ENCODE measurements around the gene MDFIC. TPM values are rescaled to one million over a fixed set of nuclear protein-coding genes. Genes with fewer than 3 reads are reported as not detected.

MDFIC gene
- total RNA-seq, 1 donor from 2014 or later, result 104 TPM

- DNase-seq (ENCODE audit: low read depth in 2 of 2), result no peak
These were observed 112.6 kb downstream of the MDFIC start for GRCh38 chr7:115034515-115034914.

- no peak for DNase-seq (ENCODE audit: low read depth in 2 of 2)
These were observed 115.4 kb downstream of the MDFIC start for GRCh38 chr7:115037128-115037802.

DNA sequence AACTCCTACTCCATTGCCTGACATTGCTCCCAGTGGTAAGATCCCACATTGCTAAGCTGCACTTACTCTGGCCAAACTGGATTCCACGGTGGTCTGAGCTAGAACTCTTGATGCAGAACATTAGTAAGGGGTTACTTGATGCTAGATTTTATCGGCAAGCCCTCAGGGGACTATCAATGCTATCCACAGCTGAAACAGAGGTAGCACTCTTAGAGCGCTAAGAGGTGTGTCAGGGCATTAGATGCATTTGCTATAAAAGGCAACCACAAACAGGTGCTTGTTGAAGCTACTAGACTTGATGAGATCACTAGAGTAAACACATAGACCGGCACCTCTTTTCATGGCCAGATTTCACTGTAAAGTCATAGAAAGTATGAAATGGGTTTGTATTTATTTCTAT is 116.3 kb downstream of the MDFIC start:
- DNase-seq (ENCODE audit: low read depth in 2 of 2), result no peak

- no peak for DNase-seq (ENCODE audit: low read depth in 2 of 2)
These were observed 118.2 kb downstream of the MDFIC start for GRCh38 chr7:115040057-115040456.

DNA sequence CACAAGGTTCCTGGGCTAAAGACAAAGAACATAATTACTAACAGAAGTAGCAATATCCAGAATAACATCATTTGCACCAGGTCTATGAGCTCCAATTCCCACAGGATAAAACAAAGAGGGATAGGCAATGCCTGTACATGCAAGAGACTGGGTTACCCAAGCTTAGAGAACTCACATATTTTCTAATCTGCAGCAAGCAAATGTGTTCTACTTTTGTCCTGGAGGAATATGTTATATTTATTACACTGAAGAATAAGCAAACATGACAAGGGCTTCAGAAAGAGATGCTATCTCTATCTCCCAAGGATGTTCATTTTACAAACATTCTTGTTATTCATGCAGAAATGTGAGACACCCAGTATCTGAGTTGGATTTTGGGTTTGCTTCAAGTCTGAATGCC is 118.6 kb downstream of the MDFIC start:
- no peak for DNase-seq (ENCODE audit: low read depth in 2 of 2)

- no peak for DNase-seq (ENCODE audit: low read depth in 2 of 2)
These were observed 120.7 kb downstream of the MDFIC start for GRCh38 chr7:115042596-115042995.

DNA sequence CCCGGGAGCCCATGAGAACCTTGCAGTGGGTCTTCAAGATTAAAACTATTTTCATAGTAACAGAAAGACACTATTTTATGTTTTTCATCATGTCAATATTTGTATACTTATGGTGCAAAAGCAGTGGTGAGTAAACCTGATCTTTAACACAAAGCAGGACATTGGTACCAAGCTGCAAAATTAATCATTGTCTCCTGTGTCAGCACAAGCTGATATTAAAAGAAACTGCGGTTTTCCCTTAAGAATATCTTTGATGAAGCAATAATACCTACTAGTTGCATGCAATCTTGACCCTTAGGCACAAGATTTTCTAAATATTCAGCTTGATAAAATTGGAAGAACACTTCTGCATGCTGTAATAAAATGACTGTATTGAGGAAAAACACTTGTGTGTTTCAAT is 121.7 kb downstream of the MDFIC start:
- DNase-seq (ENCODE audit: low read depth in 2 of 2), result no peak

DNA sequence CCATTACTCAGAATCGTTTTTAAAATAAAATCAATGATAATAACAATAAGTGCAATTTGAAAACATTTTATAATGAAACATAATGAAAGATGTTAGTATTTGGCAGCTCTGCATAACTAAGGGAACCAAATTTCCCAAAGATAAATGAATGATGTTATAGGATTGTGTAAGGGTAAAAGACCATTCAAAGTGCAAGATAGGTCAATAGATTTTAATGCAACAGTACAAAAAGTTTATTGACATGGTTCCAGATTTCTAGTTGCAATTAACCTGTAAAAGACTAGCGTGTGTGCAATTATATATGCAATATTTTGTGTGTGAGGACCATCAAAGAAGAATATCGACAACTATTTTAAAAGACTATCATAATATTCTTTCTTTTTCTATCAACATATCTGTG is 122.3 kb downstream of the MDFIC start:
- DNase-seq (ENCODE audit: low read depth in 2 of 2), result no peak

- peak; percentile 75 to 89 for DNase-seq (ENCODE audit: low read depth in 2 of 2)
These were observed 126.2 kb downstream of the MDFIC start for GRCh38 chr7:115047958-115048720.

GRCh38 chr7:115052706-115053105 is 130.8 kb downstream of the MDFIC start:
- DNase-seq (ENCODE audit: low read depth in 2 of 2), result no peak

DNA sequence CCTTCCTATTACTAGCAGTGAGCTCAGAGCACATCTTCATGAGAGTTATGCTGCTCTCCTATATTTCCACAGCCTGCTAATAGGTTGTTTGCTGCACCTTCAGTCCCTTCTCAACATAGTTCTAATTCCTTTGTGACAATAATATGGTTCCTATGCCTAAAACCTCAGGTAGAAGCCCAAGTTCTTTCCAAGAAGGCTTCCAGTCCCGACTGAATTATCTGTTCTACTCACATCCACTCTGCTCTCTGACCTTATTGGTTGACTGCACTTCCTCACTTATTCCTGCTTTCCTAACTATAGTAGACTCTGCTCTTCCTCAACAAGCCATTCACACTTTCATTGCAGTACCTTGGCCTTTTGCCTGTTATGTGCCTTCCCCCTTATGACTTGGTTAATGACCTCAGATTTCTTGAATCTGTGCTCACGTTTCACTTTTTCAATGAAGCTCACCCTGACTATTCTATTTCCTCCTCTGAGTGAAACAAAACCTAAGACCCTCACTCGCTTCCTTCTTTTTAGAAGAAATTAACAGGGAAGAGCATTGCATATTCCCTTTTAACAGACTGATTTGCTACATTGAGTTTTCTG is 132.7 kb downstream of the MDFIC start:
- no peak for DNase-seq (ENCODE audit: low read depth in 2 of 2)

DNA sequence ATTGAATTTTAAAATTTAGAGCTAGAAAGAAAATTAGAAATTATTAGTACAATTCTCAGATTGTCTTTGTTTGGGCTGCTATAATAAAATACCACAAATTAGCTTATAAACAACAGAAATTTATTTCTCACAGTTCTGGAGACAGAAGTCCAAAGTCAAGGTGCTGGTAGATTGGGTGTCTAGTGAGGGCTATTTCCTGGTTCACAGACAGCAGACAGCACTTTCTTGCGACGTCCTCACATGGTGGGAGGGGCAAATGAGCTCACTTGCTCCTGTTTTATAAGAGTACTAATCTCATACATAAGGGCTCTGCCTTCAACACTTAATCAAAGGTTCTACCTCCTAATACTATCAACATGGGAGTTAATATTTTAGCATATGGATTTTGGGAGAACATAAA is 134.1 kb downstream of the MDFIC start:
- no peak for DNase-seq (ENCODE audit: low read depth in 2 of 2)

DNA sequence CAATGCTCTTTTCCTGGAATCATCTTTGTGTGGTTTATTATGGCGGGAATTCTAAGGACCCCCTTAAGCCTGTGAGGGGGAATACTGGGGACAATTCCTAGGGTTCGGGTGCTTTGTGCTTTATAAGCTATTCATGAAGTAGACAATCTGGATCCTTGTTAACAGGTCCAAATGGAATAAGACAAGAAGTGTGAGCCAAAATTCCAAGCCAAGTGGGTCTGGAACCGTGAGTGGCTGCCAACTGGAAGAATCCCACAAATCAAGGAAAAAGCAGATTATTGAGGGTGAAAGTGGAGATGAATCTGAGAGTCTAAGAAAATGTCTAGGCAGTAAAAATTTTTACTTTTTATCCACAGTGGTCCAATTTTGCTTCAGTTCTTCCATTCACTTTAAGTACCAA is 136.8 kb downstream of the MDFIC start:
- no peak for DNase-seq (ENCODE audit: low read depth in 2 of 2)

DNA sequence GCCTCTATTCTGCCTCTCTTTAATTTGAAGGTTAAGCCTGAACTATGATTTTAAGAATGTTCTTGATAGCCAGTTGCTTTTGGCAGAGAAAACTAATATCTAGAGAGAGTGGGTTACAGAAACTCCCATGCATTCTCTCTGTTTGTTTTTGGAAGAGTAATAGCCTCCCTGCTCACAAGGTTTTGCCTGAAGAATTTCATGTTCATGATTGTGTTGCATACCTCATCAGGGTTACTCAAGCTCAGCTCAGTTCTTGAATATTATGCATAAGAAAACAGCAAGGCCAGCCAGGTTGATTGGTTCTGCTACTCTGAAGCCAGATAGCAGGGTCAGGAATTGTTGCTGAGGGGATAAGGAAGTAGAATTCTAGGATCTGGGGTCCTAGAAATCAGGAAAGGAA is 137.4 kb downstream of the MDFIC start:
- DNase-seq (ENCODE audit: low read depth in 2 of 2), result no peak

GRCh38 chr7:115060095-115060870 is 138.4 kb downstream of the MDFIC start:
- no peak for DNase-seq (ENCODE audit: low read depth in 2 of 2)

DNA sequence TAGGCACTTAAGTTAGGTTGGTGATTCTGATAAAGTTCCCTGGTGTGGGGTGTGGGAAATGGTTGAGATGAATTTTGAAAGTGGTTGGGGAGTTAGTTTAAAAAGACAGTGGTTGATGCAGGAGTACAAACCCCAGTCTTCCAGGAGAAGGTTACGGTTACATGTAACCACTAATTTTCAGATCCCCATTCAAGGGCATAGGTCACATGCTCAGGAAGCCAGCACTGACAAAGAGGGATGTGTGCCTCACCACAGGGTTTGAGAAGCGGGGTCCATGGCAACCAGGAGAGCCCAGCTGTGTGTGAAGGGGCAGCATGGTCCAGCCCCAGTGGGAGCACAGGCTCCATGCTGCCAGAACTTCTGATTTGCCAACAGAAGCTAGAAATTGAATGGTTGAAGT is 144.2 kb downstream of the MDFIC start:
- peak in 1 of 2 donors; percentile 23 for DNase-seq (ENCODE audit: low read depth in 2 of 2)

DNA sequence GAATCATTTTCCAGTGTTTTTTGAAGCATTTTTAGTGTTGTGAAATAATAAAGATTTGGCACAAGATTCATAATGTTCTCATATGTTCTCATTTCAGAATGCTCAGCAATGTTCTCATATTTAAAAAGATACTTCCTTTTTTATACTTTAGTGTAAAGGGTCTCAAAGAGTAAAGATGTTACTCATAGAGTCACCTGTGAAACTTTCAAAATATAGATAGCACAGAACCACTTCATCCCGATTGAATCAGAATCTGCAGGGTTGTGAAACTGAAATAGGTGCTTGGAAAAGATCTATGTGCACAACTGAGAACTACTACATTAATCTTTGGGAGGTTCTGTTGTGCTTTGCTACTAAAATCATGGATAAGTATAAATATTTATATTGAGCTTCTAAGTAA is 144.7 kb downstream of the MDFIC start:
- no peak for DNase-seq (ENCODE audit: low read depth in 2 of 2)

GRCh38 chr7:115068220-115068619 is 146.3 kb downstream of the MDFIC start:
- DNase-seq (ENCODE audit: low read depth in 2 of 2), result no peak
